GM18868 (cell line): ENCODE results near the gene GAL3ST1.

ENCODE experiments used
- ATAC-seq: cut with Tn5 transposase; IDR thresholded peaks from one replicate; pipeline ENCODE4 v1.9.1; 2021; ENCODE audit warnings: mild to moderate bottlenecking, moderate library complexity; ENCODE audit not compliant: unreplicated experiment

GAL3ST1 gene

GRCh38 chr22:30537083-30537731 lies 37.3 kb downstream of the GAL3ST1 start:
- ATAC-seq = no peak

GRCh38 chr22:30535182-30535581 lies 39.3 kb downstream of the GAL3ST1 start:
- ATAC-seq = no peak

- ATAC-seq = no peak
Measured at GRCh38 chr22:30531651-30532608, 42.5 kb downstream of the GAL3ST1 start.

DNA sequence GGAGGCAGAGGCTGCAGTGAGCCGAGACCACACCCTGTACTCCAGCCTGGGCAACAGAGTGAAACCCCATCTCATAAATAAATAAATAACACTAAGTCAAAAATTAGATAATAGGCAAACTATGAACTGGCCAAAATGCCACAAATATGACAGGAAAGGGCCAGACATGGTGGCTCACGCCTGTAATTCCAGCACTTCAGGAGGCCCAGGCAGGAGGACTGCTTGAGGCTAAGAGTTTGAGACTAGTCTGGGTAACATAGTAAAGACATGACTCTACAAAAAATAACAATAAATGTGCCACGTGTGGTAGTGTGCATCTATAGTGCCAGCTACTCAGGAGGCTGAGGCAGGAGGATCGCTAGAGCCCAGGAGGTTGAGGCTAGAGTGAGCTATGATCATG lies 47.8 kb downstream of the GAL3ST1 start:
- no peak for ATAC-seq

DNA sequence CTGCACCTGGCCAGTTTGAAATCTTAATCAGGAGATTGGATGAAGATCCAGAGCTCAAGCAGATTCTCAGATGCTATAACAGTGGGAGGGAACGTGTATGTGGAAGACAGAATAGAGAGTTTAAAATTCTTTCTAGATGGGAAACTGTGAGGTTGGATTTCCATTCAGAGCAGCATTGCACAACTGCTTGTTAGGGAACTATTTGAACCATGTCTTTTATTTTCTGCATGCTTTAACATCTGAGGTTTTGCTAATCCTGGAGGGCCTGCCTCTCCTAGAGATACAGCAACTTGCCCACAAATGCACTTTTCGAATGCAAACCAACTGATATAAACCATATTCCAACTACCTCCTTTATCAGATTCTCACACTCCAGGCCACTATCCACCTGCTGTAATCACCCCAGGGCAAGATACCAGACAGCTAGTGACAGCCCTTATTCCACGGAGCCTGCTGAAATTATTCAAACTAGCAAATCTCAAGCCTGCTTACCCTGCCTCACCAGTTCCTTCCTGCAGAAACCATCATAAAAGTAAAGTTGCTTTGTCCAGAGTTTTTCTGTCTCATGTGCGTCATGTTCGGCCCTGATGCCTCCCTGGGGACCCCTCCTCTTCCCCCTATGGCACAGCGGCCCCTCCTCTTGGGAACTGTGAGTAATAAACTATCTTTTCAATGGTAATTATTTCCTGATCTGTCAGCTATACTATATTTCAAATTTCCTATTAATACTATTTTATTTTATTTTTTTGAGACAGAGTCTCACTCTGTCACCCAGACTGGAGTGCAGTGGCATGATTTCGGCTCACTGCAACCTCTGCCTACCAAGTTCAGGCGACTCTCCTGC lies 50.6 kb downstream of the GAL3ST1 start:
- no peak for ATAC-seq

DNA sequence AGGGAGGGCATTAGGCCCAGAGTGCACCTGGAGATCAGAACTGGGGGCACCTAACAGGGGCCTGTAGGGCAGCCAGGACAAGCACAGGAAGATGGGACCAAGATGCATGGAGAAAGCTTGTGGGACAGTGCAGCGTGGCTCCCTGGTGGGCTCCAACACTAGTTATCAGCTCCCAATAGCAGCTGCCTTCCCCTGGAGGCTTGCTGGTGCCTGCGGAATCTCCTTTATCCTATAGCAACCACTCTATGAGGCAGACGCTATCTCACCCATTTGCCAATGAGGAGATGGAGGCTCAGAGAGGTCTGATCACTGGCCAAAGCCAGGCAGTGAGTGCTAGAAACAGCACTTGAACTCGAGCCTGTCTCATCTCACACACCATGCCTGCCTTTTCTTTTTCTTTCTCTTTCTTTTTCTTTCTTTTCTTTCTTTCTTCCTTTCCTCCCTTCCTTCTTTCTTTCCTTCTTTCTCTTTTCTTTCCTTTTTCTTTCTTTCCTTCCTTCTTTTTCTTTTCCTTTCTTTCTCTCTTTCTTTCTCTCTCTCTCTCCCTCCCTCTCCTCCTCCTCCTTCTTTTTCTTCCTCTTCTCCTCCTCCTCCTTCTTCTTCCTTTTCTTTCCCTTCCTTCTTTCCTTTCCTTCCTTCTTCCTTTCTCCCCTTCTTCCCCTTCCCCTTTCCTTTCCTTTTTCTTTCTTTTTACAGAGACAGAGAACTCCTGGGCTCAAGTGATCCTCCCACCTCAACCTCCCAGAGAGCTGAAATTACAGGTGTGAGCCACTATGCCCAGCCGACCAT lies 52.9 kb downstream of the GAL3ST1 start:
- no peak for ATAC-seq

DNA sequence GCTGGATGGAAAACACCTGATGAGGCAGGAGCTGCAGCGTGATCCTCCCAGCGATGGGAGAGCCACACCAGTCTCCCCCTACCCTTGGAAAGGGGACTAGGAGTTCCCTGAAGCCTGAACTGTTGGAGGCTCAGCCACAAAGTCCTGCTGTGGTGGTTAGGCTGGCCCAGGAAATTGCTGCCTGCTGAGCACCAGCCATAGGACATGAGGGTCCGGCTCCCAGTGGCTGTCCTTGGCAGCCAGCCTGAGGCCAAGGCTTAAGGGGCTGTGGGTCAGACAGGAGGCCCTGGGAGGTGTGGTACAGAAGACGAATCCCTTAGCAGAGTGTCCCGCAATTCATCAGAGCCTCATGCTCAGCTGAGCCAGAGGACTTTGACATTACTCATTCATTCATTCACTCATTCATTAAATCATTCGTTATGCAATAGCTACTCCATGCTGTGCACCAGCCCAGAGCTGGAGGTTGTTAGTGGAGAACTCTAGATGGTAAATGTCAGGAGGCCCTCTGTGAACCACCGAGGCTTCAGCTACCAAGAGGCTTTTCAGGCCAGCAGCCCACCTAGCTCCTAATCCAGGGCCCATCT lies 54.5 kb downstream of the GAL3ST1 start:
- ATAC-seq = no peak

DNA sequence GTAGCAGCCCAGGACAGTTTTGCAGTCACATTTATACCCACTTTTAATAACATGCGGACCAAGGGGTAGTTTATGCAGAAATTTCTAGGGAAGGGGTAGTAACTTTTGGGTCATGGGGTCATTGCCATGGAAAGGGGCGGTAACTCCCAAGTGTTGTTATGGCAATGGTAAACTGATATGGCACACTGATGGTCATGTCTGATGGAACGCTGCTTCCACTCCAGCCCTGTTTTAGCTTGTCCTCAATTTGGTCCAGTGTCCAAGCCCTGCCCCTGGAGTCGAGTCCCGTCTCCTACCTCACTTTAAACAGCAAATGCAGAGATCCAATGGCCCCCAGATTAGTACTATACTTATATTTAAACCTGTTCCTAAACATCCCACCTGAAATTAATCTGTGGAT lies 57.7 kb downstream of the GAL3ST1 start:
- ATAC-seq = no peak

GRCh38 chr22:30516273-30516672 lies 58.2 kb downstream of the GAL3ST1 start:
- ATAC-seq = no peak

DNA sequence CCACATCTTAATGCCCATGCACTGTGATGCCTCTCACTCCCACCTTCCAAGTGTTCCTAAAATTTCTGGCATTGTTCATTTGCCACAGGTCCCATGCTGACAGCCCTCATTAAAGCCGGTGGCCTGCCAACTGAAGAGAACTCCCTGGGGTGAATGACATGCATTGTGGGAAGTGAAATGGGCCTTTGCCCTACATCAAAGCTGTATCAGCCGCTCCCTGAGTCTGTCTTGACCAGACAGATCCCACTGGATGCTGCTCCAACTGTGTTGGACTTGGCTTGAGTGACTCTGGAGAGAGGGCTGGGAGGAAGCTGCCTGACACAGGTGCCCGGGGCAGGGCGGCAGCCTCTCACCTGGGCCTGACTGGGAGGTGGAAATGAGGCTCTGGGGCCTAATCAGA lies 60.2 kb downstream of the GAL3ST1 start:
- ATAC-seq = no peak

DNA sequence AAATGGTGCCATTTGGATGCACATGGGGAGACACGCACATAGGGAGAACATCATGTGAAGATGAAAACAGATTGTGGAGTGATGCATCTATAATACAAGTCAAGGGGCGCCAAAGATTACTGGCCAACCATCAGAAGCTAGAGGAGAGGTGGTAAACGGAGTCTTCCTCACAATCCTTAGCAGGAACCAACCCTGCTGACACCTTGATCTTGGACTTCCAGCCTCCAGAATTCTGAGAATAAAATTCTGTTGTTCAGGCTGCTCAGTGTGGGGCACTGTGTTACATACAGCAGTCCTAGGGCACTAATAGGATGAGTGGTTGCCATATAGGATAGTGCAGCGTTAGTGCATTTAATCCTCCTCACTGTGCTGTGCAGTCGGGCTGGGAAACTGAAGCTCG lies 61.0 kb downstream of the GAL3ST1 start:
- no peak for ATAC-seq

DNA sequence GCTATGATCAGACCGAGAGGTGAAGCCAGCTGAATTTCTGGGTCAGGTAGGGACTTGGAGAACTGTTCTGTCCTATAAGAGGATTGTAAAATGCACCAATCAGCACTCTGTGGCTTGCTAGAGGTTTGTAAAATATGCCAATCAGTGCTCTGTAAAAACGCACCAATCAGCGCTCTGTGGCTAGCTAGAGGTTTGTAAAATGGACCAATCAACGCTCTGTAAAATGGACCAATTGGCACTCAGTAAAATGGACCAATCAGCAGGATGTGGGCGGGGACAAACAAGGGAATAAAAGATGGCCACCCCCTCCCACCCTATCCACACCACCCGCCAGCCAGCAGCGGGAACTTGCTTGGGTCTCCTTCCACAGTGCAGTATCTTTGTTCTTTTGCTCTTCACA lies 62.6 kb downstream of the GAL3ST1 start:
- no peak for ATAC-seq

GRCh38 chr22:30511109-30511508 lies 63.4 kb downstream of the GAL3ST1 start:
- no peak for ATAC-seq

DNA sequence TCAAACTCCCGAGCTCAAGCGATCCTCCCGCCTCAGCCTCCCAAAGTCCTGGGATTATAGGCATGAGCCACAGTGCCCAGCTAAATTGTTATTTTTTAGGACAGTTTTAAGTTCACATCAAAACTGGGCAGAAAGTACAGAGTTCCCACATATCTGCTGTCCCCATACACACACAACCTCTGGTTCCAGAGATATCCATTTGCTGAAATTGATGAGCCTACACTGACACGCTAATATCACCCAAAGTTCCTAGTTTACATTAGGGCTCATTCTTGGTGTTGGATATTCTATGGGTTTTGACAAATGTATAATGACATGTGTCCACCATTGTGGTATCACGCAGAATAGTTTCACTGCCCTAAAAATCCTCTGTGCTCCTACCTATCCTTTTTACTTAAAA lies 66.2 kb downstream of the GAL3ST1 start:
- no peak for ATAC-seq

GRCh38 chr22:30507670-30508069 lies 66.8 kb downstream of the GAL3ST1 start:
- no peak for ATAC-seq

GRCh38 chr22:30506507-30506968 lies 67.9 kb downstream of the GAL3ST1 start:
- ATAC-seq = no peak
